GM18861 (cell line): ENCODE results near the gene WDTC1.

Experiments
- ATAC-seq: cut with Tn5 transposase; IDR thresholded peaks from one replicate; pipeline ENCODE4 v1.9.1; 2021; ENCODE audit not compliant: unreplicated experiment

WDTC1 gene

GRCh38 chr1:27351541-27352107 lies 117.2 kb downstream of the WDTC1 start:
- no peak for ATAC-seq

GRCh38 chr1:27353166-27353565 lies 118.7 kb downstream of the WDTC1 start:
- ATAC-seq, result no peak

- ATAC-seq, result no peak
Observed at GRCh38 chr1:27353629-27354028, 119.2 kb downstream of the WDTC1 start.

- ATAC-seq, result no peak
Observed at GRCh38 chr1:27355683-27356082, 121.3 kb downstream of the WDTC1 start.

- no peak for ATAC-seq
Observed at GRCh38 chr1:27356277-27356618, 121.8 kb downstream of the WDTC1 start.

GRCh38 chr1:27356619-27357280 lies 122.3 kb downstream of the WDTC1 start:
- ATAC-seq, result no peak

- no peak for ATAC-seq
Observed at GRCh38 chr1:27357281-27358037, 123.0 kb downstream of the WDTC1 start.
